ENCODE measurements around the gene BARHL1.

The BARHL1 gene

GRCh38 chr9:132555528-132555927 is 26.9 kb upstream of the BARHL1 start:
- no peak for TF ChIP-seq CTCF (IDR thresholded peaks at IDR 0.05; ENCODE audit: borderline replicate concordance, insufficient read depth, low read depth, low read length)
- no peak overlapping the region for H3K4me3 ChIP-seq (ENCODE audit: low read depth, low read length)

GRCh38 chr9:132556235-132556634 is 26.2 kb upstream of the BARHL1 start:
- H3K4me3 ChIP-seq (ENCODE audit: low read depth, low read length): no peak overlapping the region
- TF ChIP-seq CTCF (IDR thresholded peaks at IDR 0.05; ENCODE audit: borderline replicate concordance, insufficient read depth, low read depth, low read length): no peak

GRCh38 chr9:132556714-132557113 is 25.7 kb upstream of the BARHL1 start:
- no peak overlapping the region for H3K4me3 ChIP-seq (ENCODE audit: low read depth, low read length)
- no peak for TF ChIP-seq CTCF (IDR thresholded peaks at IDR 0.05; ENCODE audit: borderline replicate concordance, insufficient read depth, low read depth, low read length)

- no peak overlapping the region for H3K4me3 ChIP-seq (ENCODE audit: low read depth, low read length)
- TF ChIP-seq CTCF (IDR thresholded peaks at IDR 0.05; ENCODE audit: borderline replicate concordance, insufficient read depth, low read depth, low read length): no peak
Measured at GRCh38 chr9:132557159-132557558, 25.2 kb upstream of the BARHL1 start.

- no peak overlapping the region for H3K4me3 ChIP-seq (ENCODE audit: low read depth, low read length)
- no peak for TF ChIP-seq CTCF (IDR thresholded peaks at IDR 0.05; ENCODE audit: borderline replicate concordance, insufficient read depth, low read depth, low read length)
Measured at GRCh38 chr9:132559711-132560110, 22.7 kb upstream of the BARHL1 start.

GRCh38 chr9:132560616-132561202 is 21.7 kb upstream of the BARHL1 start:
- no peak overlapping the region for H3K4me3 ChIP-seq (ENCODE audit: low read depth, low read length)
- no peak for TF ChIP-seq CTCF (IDR thresholded peaks at IDR 0.05; ENCODE audit: borderline replicate concordance, insufficient read depth, low read depth, low read length)

- TF ChIP-seq CTCF (IDR thresholded peaks at IDR 0.05; ENCODE audit: borderline replicate concordance, insufficient read depth, low read depth, low read length): no peak
- no peak overlapping the region for H3K4me3 ChIP-seq (ENCODE audit: low read depth, low read length)
Measured at GRCh38 chr9:132562306-132562573, 20.2 kb upstream of the BARHL1 start.
